ENCODE measurements around the gene AAR2.

The AAR2 gene

GRCh38 chr20:36262440-36262839 lies 26.2 kb downstream of the AAR2 start:
- no peak for DNase-seq

- no peak for DNase-seq
These were observed 28.4 kb downstream of the AAR2 start for GRCh38 chr20:36264426-36265246.

- DNase-seq, result no peak
These were observed 29.9 kb downstream of the AAR2 start for GRCh38 chr20:36266189-36266588.

GRCh38 chr20:36267605-36268381 lies 31.5 kb downstream of the AAR2 start:
- DNase-seq, result no peak

- DNase-seq, result no peak
These were observed 32.4 kb downstream of the AAR2 start for GRCh38 chr20:36268440-36269342.

- no peak for DNase-seq
These were observed 33.2 kb downstream of the AAR2 start for GRCh38 chr20:36269507-36269906.

- no peak for DNase-seq
These were observed 34.7 kb downstream of the AAR2 start for GRCh38 chr20:36270744-36271638.

- no peak for DNase-seq
These were observed 35.6 kb downstream of the AAR2 start for GRCh38 chr20:36271639-36272546.

- no peak for DNase-seq
These were observed 36.4 kb downstream of the AAR2 start for GRCh38 chr20:36272547-36273220.

GRCh38 chr20:36273414-36274180 lies 37.3 kb downstream of the AAR2 start:
- no peak for DNase-seq

- DNase-seq, result no peak
These were observed 38.0 kb downstream of the AAR2 start for GRCh38 chr20:36274181-36274841.

GRCh38 chr20:36275011-36275410 lies 38.7 kb downstream of the AAR2 start:
- DNase-seq, result no peak

- no peak for DNase-seq
These were observed 39.3 kb downstream of the AAR2 start for GRCh38 chr20:36275441-36276189.

GRCh38 chr20:36277546-36277945 lies 41.3 kb downstream of the AAR2 start:
- DNase-seq, result no peak

- no peak for DNase-seq
These were observed 43.1 kb downstream of the AAR2 start for GRCh38 chr20:36279362-36279761.

GRCh38 chr20:36279776-36280175 lies 43.5 kb downstream of the AAR2 start:
- DNase-seq, result no peak

GRCh38 chr20:36281785-36282380 lies 45.6 kb downstream of the AAR2 start:
- DNase-seq, result no peak

GRCh38 chr20:36284751-36285150 lies 48.5 kb downstream of the AAR2 start:
- DNase-seq, result no peak
